HEK293 (cell line): ENCODE data around the gene SPNS2.

Experiments
- CTCF ChIA-PET: fragments of 350-600 bp; formaldehyde crosslinking; extraction: SDS; loops from one replicate; lab custom pipeline; 2021; ENCODE audit warnings: antibody characterized with exemption; lab: Yijun Ruan, JAX
- POLR2A ChIA-PET: fragments of 300-600 bp; formaldehyde crosslinking; extraction: SDS; loops from one replicate; lab custom pipeline; 2020; ENCODE audit warnings: antibody characterized with exemption, inconsistent platforms; lab: Yijun Ruan, JAX
- H3K27ac ChIP-seq: fragments of 200-500 bp; sonication (Bioruptor generic); 2 replicates; pipeline ENCODE4 v1.5.1; 2014; ENCODE audit warnings: low read depth, low read length, control low read depth, inconsistent platforms; ENCODE audit errors: extremely low read depth
- H3K36me3 ChIP-seq, 2 experiments: fragments of 200-500 bp in 1 of 2; sonication (Bioruptor generic) in 1 of 2; 1 replicate in 1 of 2; 2 replicates in 1 of 2; pipeline ENCODE4 v1.5.1; 2014 to 2017; ENCODE audit warnings: inconsistent platforms in 2 of 2, low read length in 2 of 2; ENCODE audit not compliant: control insufficient read depth in 2 of 2, insufficient read depth in 1 of 2
- H3K4me1 ChIP-seq: fragments of 200-500 bp; sonication (Bioruptor generic); 2 replicates; pipeline ENCODE4 v1.5.1; 2014; ENCODE audit warnings: mild to moderate bottlenecking, low read length, inconsistent platforms; ENCODE audit not compliant: control insufficient read depth, insufficient read depth
- H3K4me3 ChIP-seq: 2 replicates; pipeline ENCODE4 v1.5.1; 2011; ENCODE audit warnings: low read depth, mild to moderate bottlenecking, control low read depth, low read length, moderate library complexity
- H3K9me3 ChIP-seq: fragments of 200-500 bp; sonication (Bioruptor generic); 2 replicates; pipeline ENCODE4 v1.5.1; 2014; ENCODE audit warnings: low read depth, low read length, inconsistent platforms; ENCODE audit not compliant: control insufficient read depth, insufficient read depth
- GLIS2 ChIP-seq: fragments of 450-650 bp; formaldehyde crosslinking; IDR thresholded peaks from 2 replicates; pipeline ENCODE4 v1.5.1; 2016; ENCODE audit warnings: missing biosample characterization, missing genetic modification characterization
- HOXD13 ChIP-seq: sonication (generic); formaldehyde crosslinking; IDR thresholded peaks from 2 replicates; pipeline ENCODE4 v1.8.0; 2022; ENCODE audit warnings: missing genetic modification reagents, borderline replicate concordance
- REPIN1 ChIP-seq: fragments of 450-650 bp; formaldehyde crosslinking; IDR thresholded peaks from 2 replicates; pipeline ENCODE4 v1.5.1; 2017; ENCODE audit warnings: missing biosample characterization, missing genetic modification characterization, low read depth
- ZFP3 ChIP-seq: fragments of 450-650 bp; formaldehyde crosslinking; IDR thresholded peaks from 2 replicates; pipeline ENCODE4 v1.5.1; 2016; ENCODE audit warnings: low read depth, missing biosample characterization, missing genetic modification characterization
- ZNF133 ChIP-seq: fragments of 450-650 bp; formaldehyde crosslinking; IDR thresholded peaks from 2 replicates; pipeline ENCODE4 v1.5.1; 2016; ENCODE audit warnings: missing biosample characterization, missing genetic modification characterization
- ZNF175 ChIP-seq: fragments of 450-650 bp; formaldehyde crosslinking; IDR thresholded peaks from 2 replicates; pipeline ENCODE4 v1.5.1; 2016; ENCODE audit warnings: missing biosample characterization, missing genetic modification characterization
- ZNF24 ChIP-seq: fragments of 450-650 bp; formaldehyde crosslinking; IDR thresholded peaks from 2 replicates; pipeline ENCODE4 v1.5.1; 2016; ENCODE audit warnings: missing biosample characterization, missing genetic modification characterization
- ZNF341 ChIP-seq: fragments of 450-650 bp; formaldehyde crosslinking; IDR thresholded peaks from 2 replicates; pipeline ENCODE4; 2016; ENCODE audit warnings: low read depth, missing biosample characterization, missing genetic modification characterization
- ZNF48 ChIP-seq: fragments of 450-650 bp; formaldehyde crosslinking; IDR thresholded peaks from 2 replicates; pipeline ENCODE4 v1.5.1; 2016; ENCODE audit warnings: missing biosample characterization, missing genetic modification characterization
- ZNF501 ChIP-seq: fragments of 450-650 bp; formaldehyde crosslinking; IDR thresholded peaks from 2 replicates; pipeline ENCODE4 v1.5.1; 2016; ENCODE audit warnings: missing biosample characterization, missing genetic modification characterization
- ZNF548 ChIP-seq: fragments of 450-650 bp; formaldehyde crosslinking; IDR thresholded peaks from 2 replicates; pipeline ENCODE4 v1.5.1; 2016; ENCODE audit warnings: missing biosample characterization, missing genetic modification characterization
- TF ChIP-seq, protein P1 (sequence below): fragments of 450-650 bp; formaldehyde crosslinking; IDR thresholded peaks from 2 replicates; pipeline ENCODE4 v1.5.1; 2016; ENCODE audit warnings: missing biosample characterization, missing genetic modification characterization
- TF ChIP-seq, protein P2 (sequence below): fragments of 450-650 bp; formaldehyde crosslinking; IDR thresholded peaks from 2 replicates; pipeline ENCODE4 v1.5.1; 2017; ENCODE audit warnings: missing biosample characterization, missing genetic modification characterization
- TF ChIP-seq, protein P3 (sequence below): fragments of 450-650 bp; formaldehyde crosslinking; IDR thresholded peaks from 2 replicates; pipeline ENCODE4 v1.5.1; 2016; ENCODE audit warnings: missing biosample characterization, missing genetic modification characterization
- TF ChIP-seq, protein P4 (sequence below): fragments of 450-650 bp; formaldehyde crosslinking; IDR thresholded peaks from 2 replicates; pipeline ENCODE4 v1.5.1; 2016; ENCODE audit warnings: missing biosample characterization, missing genetic modification characterization
- TF ChIP-seq, protein P5 (sequence below): fragments of 450-650 bp; formaldehyde crosslinking; IDR thresholded peaks from 2 replicates; pipeline ENCODE4 v1.5.1; 2017; ENCODE audit warnings: missing biosample characterization, mild to moderate bottlenecking, missing genetic modification characterization, moderate library complexity

The SPNS2 gene

DNA sequence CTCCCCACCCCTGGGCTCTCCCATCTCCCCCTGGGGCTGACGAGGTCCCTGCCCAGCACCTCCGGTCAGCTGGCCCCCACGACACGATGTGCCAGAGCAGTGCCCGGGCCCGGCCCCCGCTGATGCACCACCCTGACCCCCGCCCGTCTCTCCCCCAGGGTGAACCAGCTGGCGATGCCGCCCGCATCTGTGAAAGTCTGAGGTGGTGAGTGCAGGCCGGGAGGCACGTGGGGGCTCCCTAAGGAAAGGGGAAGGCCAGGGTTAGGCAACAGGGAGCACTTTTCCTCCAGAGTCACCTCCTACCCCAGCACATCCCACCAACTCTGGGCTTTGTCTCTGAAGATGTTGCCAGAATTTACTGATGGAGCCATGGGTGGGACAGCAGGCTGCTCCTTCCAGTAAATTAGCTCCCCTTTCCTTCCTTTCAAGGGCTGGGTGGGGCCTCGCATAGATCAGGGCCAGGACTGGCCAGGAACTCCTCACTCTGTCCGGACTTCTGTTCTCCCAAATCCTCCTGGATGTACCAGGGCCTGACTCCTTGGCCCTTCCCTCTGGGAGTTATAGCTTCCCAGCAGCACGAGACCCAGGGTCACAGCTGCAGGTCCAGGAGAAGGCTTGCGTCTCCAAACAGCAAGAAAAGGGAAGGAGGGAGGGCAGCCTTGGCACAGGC, 38.2 kb downstream of the SPNS2 start (continued):
- TF ChIP-seq, protein P1, sequence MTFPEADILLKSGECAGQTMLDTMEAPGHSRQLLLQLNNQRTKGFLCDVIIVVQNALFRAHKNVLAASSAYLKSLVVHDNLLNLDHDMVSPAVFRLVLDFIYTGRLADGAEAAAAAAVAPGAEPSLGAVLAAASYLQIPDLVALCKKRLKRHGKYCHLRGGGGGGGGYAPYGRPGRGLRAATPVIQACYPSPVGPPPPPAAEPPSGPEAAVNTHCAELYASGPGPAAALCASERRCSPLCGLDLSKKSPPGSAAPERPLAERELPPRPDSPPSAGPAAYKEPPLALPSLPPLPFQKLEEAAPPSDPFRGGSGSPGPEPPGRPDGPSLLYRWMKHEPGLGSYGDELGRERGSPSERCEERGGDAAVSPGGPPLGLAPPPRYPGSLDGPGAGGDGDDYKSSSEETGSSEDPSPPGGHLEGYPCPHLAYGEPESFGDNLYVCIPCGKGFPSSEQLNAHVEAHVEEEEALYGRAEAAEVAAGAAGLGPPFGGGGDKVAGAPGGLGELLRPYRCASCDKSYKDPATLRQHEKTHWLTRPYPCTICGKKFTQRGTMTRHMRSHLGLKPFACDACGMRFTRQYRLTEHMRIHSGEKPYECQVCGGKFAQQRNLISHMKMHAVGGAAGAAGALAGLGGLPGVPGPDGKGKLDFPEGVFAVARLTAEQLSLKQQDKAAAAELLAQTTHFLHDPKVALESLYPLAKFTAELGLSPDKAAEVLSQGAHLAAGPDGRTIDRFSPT = peak; percentile 46; the same call in 1 of the 2 replicates

DNA sequence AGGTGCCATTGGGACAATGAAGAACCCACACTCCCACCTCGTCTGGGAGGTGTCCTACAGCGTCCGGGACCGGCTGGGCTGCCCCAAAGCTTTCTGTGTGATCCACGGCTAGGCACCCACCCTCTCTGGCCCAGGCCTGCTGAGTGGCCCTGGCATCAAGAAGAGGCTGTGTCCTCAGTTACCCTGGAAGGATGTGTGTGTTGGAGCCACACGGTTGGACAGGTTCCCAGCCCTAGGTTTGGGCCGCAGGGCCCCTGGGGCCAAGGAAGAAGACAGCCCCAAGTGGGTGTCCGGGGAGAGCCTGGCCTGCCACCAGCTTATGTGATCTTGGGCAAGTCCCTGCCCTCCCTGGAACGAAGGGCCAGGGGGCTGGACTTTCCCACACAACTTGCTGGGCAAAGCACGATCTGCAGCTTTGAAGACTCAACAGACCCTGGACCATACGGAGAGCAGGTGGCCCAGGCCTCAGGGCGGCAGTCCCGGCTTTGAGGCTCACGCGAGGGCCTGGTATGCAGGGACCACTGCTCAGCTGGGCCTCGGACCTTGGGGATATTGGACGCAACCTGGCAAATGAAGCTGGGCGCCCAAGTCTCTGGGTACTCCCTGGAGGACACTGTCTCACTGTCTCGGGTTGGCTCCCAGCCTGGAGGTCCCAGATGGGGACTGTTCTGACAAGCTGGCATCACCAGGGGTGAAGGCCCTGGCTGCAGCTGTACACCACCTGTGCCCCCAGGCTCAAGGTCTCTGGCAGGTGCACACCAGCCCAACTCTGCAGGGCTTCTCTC, 39.0 kb downstream of the SPNS2 start:
- no peak for TF ChIP-seq ZFP3 (tag by site-specific recombination)
- TF ChIP-seq, protein P2, sequence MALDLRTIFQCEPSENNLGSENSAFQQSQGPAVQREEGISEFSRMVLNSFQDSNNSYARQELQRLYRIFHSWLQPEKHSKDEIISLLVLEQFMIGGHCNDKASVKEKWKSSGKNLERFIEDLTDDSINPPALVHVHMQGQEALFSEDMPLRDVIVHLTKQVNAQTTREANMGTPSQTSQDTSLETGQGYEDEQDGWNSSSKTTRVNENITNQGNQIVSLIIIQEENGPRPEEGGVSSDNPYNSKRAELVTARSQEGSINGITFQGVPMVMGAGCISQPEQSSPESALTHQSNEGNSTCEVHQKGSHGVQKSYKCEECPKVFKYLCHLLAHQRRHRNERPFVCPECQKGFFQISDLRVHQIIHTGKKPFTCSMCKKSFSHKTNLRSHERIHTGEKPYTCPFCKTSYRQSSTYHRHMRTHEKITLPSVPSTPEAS (tag by site-specific recombination) = no peak
- Histone ChIP-seq H3K36me3 (peaks cover 0 to 58% of the 10 kb centered on the region in 2 experiments; a peak in 2 of 3 replicates), H3K4me1 (no peaks in the 10 kb centered on the region), H3K4me3 (no peak overlapping the region), H3K27ac (no peak overlapping the region), H3K9me3 (no peaks in the 10 kb centered on the region)
- CTCF ChIA-PET = interaction anchor here (0.6 to 1.1 kb wide), 4 partner anchors 10 to 376 kb away, joined by 3 to 4 read pairs (median 3); no protein-coding TSS in a partner anchor
- POLR2A ChIA-PET = interaction anchor here (0.6 to 1.8 kb wide), 8 partner anchors 8 to 117 kb away, joined by 3 to 9 read pairs (median 4); partner anchors contain the start of gene MYBBP1A

DNA sequence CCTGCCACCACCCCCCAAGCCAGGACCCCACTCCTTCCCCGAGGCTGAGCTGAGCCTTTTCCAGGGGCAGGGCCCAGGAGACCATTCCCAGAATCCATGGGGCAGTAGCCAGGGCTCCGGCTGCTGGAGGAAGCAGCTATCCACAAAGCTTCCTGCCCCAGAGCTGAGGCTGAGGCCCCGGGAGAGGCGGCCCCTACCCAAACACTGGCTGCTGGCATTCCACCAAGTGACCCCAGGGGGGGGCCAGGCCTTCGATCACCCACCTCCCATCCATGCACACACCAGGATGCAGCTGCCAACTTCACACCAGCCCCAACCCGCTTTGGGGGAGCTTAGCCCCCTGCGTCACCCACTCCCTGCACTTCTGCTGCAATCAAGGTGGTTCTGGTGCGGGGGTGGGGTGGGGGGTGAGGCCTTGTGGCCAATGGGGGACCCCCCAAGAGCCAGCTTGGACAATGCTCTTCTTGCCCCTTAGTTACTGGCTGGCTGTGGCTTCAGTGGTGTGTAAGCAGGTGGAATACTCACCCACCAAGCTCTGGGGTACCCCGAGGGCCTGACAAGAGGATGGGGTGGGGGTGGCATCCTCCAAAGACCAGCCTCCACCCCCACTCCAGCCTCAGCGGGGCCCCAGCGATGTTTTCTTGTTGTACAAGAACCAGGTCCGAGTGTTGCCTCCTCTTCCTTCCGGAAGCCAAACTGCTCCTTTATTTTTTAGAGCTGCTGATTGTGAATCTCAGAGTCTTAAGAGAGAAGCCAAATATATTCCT, 39.7 kb downstream of the SPNS2 start:
- POLR2A ChIA-PET = interaction anchor here (0.6 to 1.8 kb wide), 7 partner anchors 7 to 388 kb away, joined by 3 to 9 read pairs (median 4); partner anchors contain the start of gene MYBBP1A
- CTCF ChIA-PET = interaction anchor here (0.6 to 1.1 kb wide), 5 partner anchors 10 to 375 kb away, joined by 3 to 4 read pairs (median 3); no protein-coding TSS in a partner anchor
- no peaks in the 10 kb centered on the region for H3K9me3 ChIP-seq
- H3K27ac ChIP-seq = no peak overlapping the region
- no peaks in the 10 kb centered on the region for H3K4me1 ChIP-seq
- TF ChIP-seq, protein P3, sequence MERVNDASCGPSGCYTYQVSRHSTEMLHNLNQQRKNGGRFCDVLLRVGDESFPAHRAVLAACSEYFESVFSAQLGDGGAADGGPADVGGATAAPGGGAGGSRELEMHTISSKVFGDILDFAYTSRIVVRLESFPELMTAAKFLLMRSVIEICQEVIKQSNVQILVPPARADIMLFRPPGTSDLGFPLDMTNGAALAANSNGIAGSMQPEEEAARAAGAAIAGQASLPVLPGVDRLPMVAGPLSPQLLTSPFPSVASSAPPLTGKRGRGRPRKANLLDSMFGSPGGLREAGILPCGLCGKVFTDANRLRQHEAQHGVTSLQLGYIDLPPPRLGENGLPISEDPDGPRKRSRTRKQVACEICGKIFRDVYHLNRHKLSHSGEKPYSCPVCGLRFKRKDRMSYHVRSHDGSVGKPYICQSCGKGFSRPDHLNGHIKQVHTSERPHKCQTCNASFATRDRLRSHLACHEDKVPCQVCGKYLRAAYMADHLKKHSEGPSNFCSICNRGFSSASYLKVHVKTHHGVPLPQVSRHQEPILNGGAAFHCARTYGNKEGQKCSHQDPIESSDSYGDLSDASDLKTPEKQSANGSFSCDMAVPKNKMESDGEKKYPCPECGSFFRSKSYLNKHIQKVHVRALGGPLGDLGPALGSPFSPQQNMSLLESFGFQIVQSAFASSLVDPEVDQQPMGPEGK (tag by site-specific recombination) = peak; percentile 35; the same call in 1 of the 2 replicates
- no peak for TF ChIP-seq REPIN1 (tag by site-specific recombination)
- TF ChIP-seq ZNF175 (tag by site-specific recombination) = no peak
- no peak for TF ChIP-seq ZNF24 (tag by site-specific recombination)
- TF ChIP-seq GLIS2 (tag by site-specific recombination) = peak; percentile 41; the same call in 1 of the 2 replicates
- no peak overlapping the region for H3K4me3 ChIP-seq
- H3K36me3 ChIP-seq = peaks cover 0 to 65% of the 10 kb centered on the region in 2 experiments; a peak in 2 of 3 replicates

DNA sequence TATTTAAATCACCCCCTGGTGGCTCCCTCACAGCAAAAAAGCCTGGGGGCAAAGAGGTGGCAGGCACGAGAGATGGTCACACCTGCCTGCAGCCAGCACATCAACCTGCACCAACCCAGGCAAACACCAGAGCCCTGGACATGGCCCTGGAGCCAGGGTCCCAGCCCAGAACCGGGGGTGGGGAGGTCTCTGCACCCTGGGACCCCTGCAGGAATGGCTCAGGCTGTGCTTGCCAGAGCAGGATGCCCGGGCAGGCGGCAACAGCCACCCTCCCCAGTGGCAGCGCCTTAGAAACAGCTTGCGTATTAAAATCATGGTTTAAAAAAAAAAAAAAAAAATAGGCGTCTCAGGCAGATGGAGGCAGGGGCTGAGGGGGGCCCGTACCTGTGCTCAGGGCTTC, 40.3 kb downstream of the SPNS2 start:
- POLR2A ChIA-PET = interaction anchor here (0.6 to 1.8 kb wide), 4 partner anchors 13 to 387 kb away, joined by 3 to 9 read pairs (median 5); partner anchors contain the start of gene MYBBP1A
- Histone ChIP-seq H3K27ac (no peak overlapping the region), H3K36me3 (peaks cover 0 to 71% of the 10 kb centered on the region in 2 experiments; a peak in 2 of 3 replicates), H3K4me1 (no peaks in the 10 kb centered on the region), H3K4me3 (no peak overlapping the region), H3K9me3 (no peaks in the 10 kb centered on the region)
- CTCF ChIA-PET = interaction anchor here (0.6 to 1.1 kb wide), 3 partner anchors 12 to 121 kb away, joined by 3 to 4 read pairs (median 3); no protein-coding TSS in a partner anchor
- TF ChIP-seq ZNF341 (tag by site-specific recombination) (no peak), ZNF48 (tag by site-specific recombination) (no peak), ZNF548 (tag by site-specific recombination) (no peak), ZNF133 (tag by site-specific recombination) (no peak), ZNF175 (tag by site-specific recombination) (no peak), ZNF501 (tag by site-specific recombination) (no peak), HOXD13 (CRISPR knock-in tag) (no peak)
- TF ChIP-seq, protein P4, sequence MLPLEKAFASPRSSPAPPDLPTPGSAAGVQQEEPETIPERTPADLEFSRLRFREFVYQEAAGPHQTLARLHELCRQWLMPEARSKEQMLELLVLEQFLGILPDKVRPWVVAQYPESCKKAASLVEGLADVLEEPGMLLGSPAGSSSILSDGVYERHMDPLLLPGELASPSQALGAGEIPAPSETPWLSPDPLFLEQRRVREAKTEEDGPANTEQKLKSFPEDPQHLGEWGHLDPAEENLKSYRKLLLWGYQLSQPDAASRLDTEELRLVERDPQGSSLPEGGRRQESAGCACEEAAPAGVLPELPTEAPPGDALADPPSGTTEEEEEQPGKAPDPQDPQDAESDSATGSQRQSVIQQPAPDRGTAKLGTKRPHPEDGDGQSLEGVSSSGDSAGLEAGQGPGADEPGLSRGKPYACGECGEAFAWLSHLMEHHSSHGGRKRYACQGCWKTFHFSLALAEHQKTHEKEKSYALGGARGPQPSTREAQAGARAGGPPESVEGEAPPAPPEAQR (tag by site-specific recombination) = no peak
- TF ChIP-seq, protein P5, sequence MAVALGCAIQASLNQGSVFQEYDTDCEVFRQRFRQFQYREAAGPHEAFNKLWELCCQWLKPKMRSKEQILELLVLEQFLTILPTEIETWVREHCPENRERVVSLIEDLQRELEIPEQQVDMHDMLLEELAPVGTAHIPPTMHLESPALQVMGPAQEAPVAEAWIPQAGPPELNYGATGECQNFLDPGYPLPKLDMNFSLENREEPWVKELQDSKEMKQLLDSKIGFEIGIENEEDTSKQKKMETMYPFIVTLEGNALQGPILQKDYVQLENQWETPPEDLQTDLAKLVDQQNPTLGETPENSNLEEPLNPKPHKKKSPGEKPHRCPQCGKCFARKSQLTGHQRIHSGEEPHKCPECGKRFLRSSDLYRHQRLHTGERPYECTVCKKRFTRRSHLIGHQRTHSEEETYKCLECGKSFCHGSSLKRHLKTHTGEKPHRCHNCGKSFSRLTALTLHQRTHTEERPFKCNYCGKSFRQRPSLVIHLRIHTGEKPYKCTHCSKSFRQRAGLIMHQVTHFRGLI (tag by site-specific recombination) = no peak
